Measurements from ENCODE around the gene KRTAP10-5. TPM values are rescaled to one million over a fixed set of nuclear protein-coding genes. Genes with fewer than 3 reads are reported as not detected.

Gene KRTAP10-5
- total RNA-seq, 3 donors from 2014 or later (not counting 1 experiment from before 2014, with no cell fraction given), result not detected

GRCh38 chr21:44569861-44570517, 10.4 kb downstream of the KRTAP10-5 start:
- no peak for ATAC-seq
- no peaks in the 10 kb centered on the region for H3K9me3 Mint-ChIP-seq
- Histone ChIP-seq H3K4me3 (ENCODE audit: low read length) (no peak overlapping the region), H3K9me3 (ENCODE audit: control insufficient read depth, insufficient read depth, low read length) (no peaks in the 10 kb centered on the region), H3K36me3 (ENCODE audit: control insufficient read depth, insufficient read depth, low read length) (no peaks in the 10 kb centered on the region), H3K27me3 (ENCODE audit: control insufficient read depth, insufficient read depth, low read length) (no peaks in the 10 kb centered on the region), H3K4me1 (ENCODE audit: control insufficient read depth, insufficient read depth, low read length) (no peaks in the 10 kb centered on the region), H3K27ac (ENCODE audit: low read length) (no peak overlapping the region)
- H3K27ac Mint-ChIP-seq, result no peak overlapping the region
- 89% methylated on average over 12 of the region's 12 CpGs for WGBS (ENCODE audit: insufficient coverage)
- H3K27me3 Mint-ChIP-seq (ENCODE audit: low read depth in 2 of 2), result peaks cover 23 to 26% of the 10 kb centered on the region in 2 donors
- peaks cover 5 to 14% of the 10 kb centered on the region in 2 donors for H3K4me1 Mint-ChIP-seq
- TF ChIP-seq CTCF (IDR thresholded peaks at IDR 0.05), result no peak
- intact Hi-C loops (cut with micrococcal nuclease), result no loop called here
- no peak for DNase-seq
- no peaks in the 10 kb centered on the region for H3K36me3 Mint-ChIP-seq
- no peak overlapping the region for H3K4me3 Mint-ChIP-seq

GRCh38 chr21:44568667-44569556, 11.5 kb downstream of the KRTAP10-5 start:
- intact Hi-C loops (cut with micrococcal nuclease), result no loop called here
- H3K4me3 Mint-ChIP-seq, result peak overlapping the region; percentile 37
- DNase-seq, result no peak

GRCh38 chr21:44568261-44568660, 12.1 kb downstream of the KRTAP10-5 start:
- Mint-ChIP-seq H3K36me3 (no peaks in the 10 kb centered on the region), H3K4me3 (no peak overlapping the region), H3K27ac (no peak overlapping the region), H3K27me3 (ENCODE audit: low read depth in 2 of 2) (peaks cover 14 to 17% of the 10 kb centered on the region in 2 donors), H3K9me3 (no peaks in the 10 kb centered on the region), H3K4me1 (peaks cover 7 to 14% of the 10 kb centered on the region in 2 donors)
- Histone ChIP-seq H3K4me1 (ENCODE audit: control insufficient read depth, insufficient read depth, low read length) (no peaks in the 10 kb centered on the region), H3K9me3 (ENCODE audit: control insufficient read depth, insufficient read depth, low read length) (no peaks in the 10 kb centered on the region), H3K36me3 (ENCODE audit: control insufficient read depth, insufficient read depth, low read length) (no peaks in the 10 kb centered on the region), H3K27ac (ENCODE audit: low read length) (no peak overlapping the region), H3K27me3 (ENCODE audit: control insufficient read depth, insufficient read depth, low read length) (no peaks in the 10 kb centered on the region), H3K4me3 (ENCODE audit: low read length) (no peak overlapping the region)
- DNase-seq (no peak), ATAC-seq (peak in 1 of 3 donors; percentile 25)
- no peak for TF ChIP-seq CTCF (IDR thresholded peaks at IDR 0.05)
- WGBS (ENCODE audit: insufficient coverage), result 78% methylated on average over 12 of the region's 12 CpGs
- intact Hi-C loops (cut with micrococcal nuclease), result no loop called here

More at GRCh38 chr21:44568667-44569556, 11.5 kb downstream of the KRTAP10-5 start:
- Mint-ChIP-seq H3K4me1 (peaks cover 7 to 14% of the 10 kb centered on the region in 2 donors), H3K27me3 (ENCODE audit: low read depth in 2 of 2) (peaks cover 14 to 18% of the 10 kb centered on the region in 2 donors), H3K27ac (no peak overlapping the region), H3K36me3 (no peaks in the 10 kb centered on the region), H3K9me3 (no peaks in the 10 kb centered on the region)
- no peaks in the 10 kb centered on the region for H3K4me1 ChIP-seq (ENCODE audit: control insufficient read depth, insufficient read depth, low read length)
- H3K36me3 ChIP-seq (ENCODE audit: control insufficient read depth, insufficient read depth, low read length), result no peaks in the 10 kb centered on the region
- no peak overlapping the region for H3K27ac ChIP-seq (ENCODE audit: low read length)
- no peaks in the 10 kb centered on the region for H3K9me3 ChIP-seq (ENCODE audit: control insufficient read depth, insufficient read depth, low read length)
- H3K27me3 ChIP-seq (ENCODE audit: control insufficient read depth, insufficient read depth, low read length), result no peaks in the 10 kb centered on the region
- WGBS (ENCODE audit: insufficient coverage), result 89% methylated on average over 27 of the region's 27 CpGs
- H3K4me3 ChIP-seq (ENCODE audit: low read length), result no peak overlapping the region
- no peak for TF ChIP-seq CTCF (IDR thresholded peaks at IDR 0.05)
- no peak for ATAC-seq
